Measurements from ENCODE around the gene RCOR1. TPM values are rescaled to one million over a fixed set of nuclear protein-coding genes. Genes with fewer than 3 reads are reported as not detected.

RCOR1 gene
- total RNA-seq, 4 donors from 2014 or later, result 11.6 to 15.6 (median 14.0) TPM

DNA sequence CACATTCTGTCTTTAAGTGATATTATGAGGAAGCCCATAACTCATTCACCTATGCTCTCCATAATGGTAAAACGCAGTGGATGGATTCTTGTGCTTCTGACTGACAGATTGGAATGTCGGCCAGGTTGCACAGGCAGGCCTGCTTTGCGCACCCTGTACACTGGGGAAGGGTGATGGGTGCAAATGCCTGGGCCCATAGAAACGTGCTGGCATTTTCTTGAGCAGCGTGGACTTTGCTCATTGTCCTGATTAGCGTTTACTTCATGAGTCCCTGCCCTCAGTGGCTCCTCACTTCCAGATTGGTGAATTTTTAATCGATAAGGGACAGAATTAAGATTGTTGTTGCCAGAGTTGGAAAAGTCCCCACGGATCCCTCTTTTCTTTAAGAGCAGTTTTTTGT is 103.9 kb downstream of the RCOR1 start:
- Histone ChIP-seq H3K4me1 (peaks cover 0 to 47% (median 6%) of the 10 kb centered on the region in 3 donors), H3K27me3 (no peaks in the 10 kb centered on the region), H3K27ac (no peak overlapping the region), H3K9me3 (no peaks in the 10 kb centered on the region), H3K4me3 (no peak overlapping the region), H3K36me3 (no peaks in the 10 kb centered on the region)
- no peak for ATAC-seq
- 74 to 79% methylated on average over 6 to 8 of the region's 8 CpGs for WGBS, 2 donors (ENCODE audit: low coverage in 1 of 2)
- TF ChIP-seq EP300 (IDR thresholded peaks at IDR 0.05) (no peak), POLR2A (IDR thresholded peaks at IDR 0.05) (no peak), POLR2AphosphoS5 (IDR thresholded peaks at IDR 0.05) (no peak)
- TF ChIP-seq, protein P1, sequence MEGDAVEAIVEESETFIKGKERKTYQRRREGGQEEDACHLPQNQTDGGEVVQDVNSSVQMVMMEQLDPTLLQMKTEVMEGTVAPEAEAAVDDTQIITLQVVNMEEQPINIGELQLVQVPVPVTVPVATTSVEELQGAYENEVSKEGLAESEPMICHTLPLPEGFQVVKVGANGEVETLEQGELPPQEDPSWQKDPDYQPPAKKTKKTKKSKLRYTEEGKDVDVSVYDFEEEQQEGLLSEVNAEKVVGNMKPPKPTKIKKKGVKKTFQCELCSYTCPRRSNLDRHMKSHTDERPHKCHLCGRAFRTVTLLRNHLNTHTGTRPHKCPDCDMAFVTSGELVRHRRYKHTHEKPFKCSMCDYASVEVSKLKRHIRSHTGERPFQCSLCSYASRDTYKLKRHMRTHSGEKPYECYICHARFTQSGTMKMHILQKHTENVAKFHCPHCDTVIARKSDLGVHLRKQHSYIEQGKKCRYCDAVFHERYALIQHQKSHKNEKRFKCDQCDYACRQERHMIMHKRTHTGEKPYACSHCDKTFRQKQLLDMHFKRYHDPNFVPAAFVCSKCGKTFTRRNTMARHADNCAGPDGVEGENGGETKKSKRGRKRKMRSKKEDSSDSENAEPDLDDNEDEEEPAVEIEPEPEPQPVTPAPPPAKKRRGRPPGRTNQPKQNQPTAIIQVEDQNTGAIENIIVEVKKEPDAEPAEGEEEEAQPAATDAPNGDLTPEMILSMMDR (IDR thresholded peaks at IDR 0.05), result no peak

GRCh38 chr14:102696856-102697495 is 104.5 kb downstream of the RCOR1 start:
- 18 to 47% methylated on average over 2 to 3 of the region's 3 CpGs for WGBS, 2 donors (ENCODE audit: low coverage in 1 of 2)
- no peak for ATAC-seq

GRCh38 chr14:102697501-102697900 is 105.1 kb downstream of the RCOR1 start:
- Histone ChIP-seq H3K27me3 (no peaks in the 10 kb centered on the region), H3K9me3 (no peaks in the 10 kb centered on the region), H3K4me1 (peaks cover 0 to 39% (median 6%) of the 10 kb centered on the region in 3 donors), H3K4me3 (no peak overlapping the region), H3K36me3 (no peaks in the 10 kb centered on the region), H3K27ac (no peak overlapping the region)
- ATAC-seq, result no peak
- WGBS, 2 donors (ENCODE audit: low coverage in 1 of 2), result 95 to 100% methylated on average over 1 of the region's 6 CpGs
- TF ChIP-seq, protein P1 (IDR thresholded peaks at IDR 0.05), result no peak
- TF ChIP-seq POLR2A (IDR thresholded peaks at IDR 0.05) (no peak), EP300 (IDR thresholded peaks at IDR 0.05) (no peak), POLR2AphosphoS5 (IDR thresholded peaks at IDR 0.05) (no peak)

More at GRCh38 chr14:102696856-102697495, 104.5 kb downstream of the RCOR1 start:
- no peak overlapping the region for H3K27ac ChIP-seq
- no peaks in the 10 kb centered on the region for H3K27me3 ChIP-seq
- no peak overlapping the region for H3K4me3 ChIP-seq
- H3K36me3 ChIP-seq, result no peaks in the 10 kb centered on the region
- H3K9me3 ChIP-seq, result no peaks in the 10 kb centered on the region
- peaks cover 0 to 43% (median 6%) of the 10 kb centered on the region in 3 donors for H3K4me1 ChIP-seq
- TF ChIP-seq POLR2AphosphoS5 (IDR thresholded peaks at IDR 0.05), result no peak
- no peak for TF ChIP-seq POLR2A (IDR thresholded peaks at IDR 0.05)
- TF ChIP-seq, protein P1 (IDR thresholded peaks at IDR 0.05), result no peak
- TF ChIP-seq EP300 (IDR thresholded peaks at IDR 0.05), result no peak

DNA sequence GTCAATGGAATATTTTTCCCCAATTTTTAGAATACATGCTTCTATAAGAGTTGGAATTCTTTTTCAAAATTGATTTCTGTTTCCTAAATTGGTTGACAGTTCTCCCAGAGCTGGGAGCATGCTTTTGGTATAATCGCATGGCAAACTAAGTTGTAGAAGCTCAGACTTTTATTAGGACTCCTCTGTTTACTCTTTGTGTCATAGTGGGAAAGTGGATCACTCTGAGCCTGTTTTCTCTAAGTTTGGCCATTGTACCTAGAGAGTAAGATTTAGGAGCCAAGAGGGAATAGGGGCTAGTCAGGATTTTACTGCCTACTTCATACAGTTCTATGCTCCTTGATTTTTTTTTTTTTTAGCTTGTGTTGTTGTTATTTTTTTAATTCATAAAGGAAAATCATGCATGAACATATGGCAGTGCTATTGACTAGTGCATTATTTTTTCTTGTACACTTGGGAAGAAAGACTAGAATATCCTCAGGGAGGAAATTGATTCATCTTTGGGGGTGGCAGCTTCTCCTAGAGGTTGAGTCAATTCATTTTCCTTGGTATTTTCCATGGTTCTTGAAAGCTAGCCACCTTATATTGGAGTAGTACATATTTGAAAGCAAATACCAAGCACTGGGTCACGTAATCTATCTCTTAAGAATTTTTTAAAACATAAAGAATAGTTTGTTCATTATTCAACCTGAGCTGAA is 107.1 kb downstream of the RCOR1 start:
- H3K4me1 ChIP-seq, result peaks cover 0 to 19% (median 3%) of the 10 kb centered on the region in 3 donors
- ATAC-seq, result no peak
- TF ChIP-seq POLR2A (IDR thresholded peaks at IDR 0.05) (no peak), POLR2AphosphoS5 (IDR thresholded peaks at IDR 0.05) (no peak), EP300 (IDR thresholded peaks at IDR 0.05) (no peak)
- TF ChIP-seq, protein P1 (IDR thresholded peaks at IDR 0.05), result no peak
- no peak overlapping the region for H3K27ac ChIP-seq
- H3K4me3 ChIP-seq, result no peak overlapping the region
- H3K27me3 ChIP-seq, result no peaks in the 10 kb centered on the region
- 83 to 86% methylated on average over 2 of the region's 2 CpGs for WGBS, 2 donors (ENCODE audit: low coverage in 1 of 2)
- H3K9me3 ChIP-seq, result peaks cover 0 to 8% (median 0%) of the 10 kb centered on the region in 3 donors
- H3K36me3 ChIP-seq, result peaks cover 4 to 9% of the 10 kb centered on the region in 2 donors
